ENCODE measurements around the gene NEGR1. TPM values are rescaled to one million over a fixed set of nuclear protein-coding genes. Genes with fewer than 3 reads are reported as not detected.

Gene NEGR1
- total and polyA plus RNA-seq, 2 experiments from 2014 or later, result 0.57 to 0.94 TPM

DNA sequence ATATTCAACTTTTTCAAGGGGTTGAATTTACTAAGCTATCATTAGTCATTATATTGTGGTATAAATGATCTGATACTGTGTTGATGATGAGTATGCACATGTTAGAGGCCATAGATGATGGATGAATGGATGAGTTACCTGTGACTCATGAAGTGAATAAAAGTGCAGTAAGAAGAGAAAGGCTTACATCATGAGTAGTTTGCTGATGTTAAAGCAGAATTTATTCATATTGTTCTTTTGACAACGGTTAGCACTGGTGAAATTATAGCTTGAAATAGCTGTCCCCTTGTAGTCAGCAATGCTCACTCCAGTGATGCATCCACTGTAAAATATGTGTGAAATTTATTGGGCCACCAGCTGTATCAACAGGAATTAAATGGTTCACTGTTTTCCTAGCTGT is 660.6 kb downstream of the NEGR1 start:
- H3K27me3 ChIP-seq (ENCODE audit: insufficient read depth), result no peaks in the 10 kb centered on the region
- H3K4me2 ChIP-seq, result no peak overlapping the region
- Mint-ChIP-seq H3K36me3 (ENCODE audit: low read depth) (no peaks in the 10 kb centered on the region; the same call in 2 of the 3 replicates), H3K4me3 (no peak overlapping the region), H3K4me1 (no peaks in the 10 kb centered on the region), H3K9me3 (peaks cover 8% of the 10 kb centered on the region; the same call in 2 of the 3 replicates), H3K27me3 (ENCODE audit: insufficient read depth, low read depth, poor library complexity) (no peaks in the 10 kb centered on the region), H3K27ac (no peak overlapping the region)
- H3F3A ChIP-seq (replicated peaks; ENCODE audit: low read depth), result no peaks in the 10 kb centered on the region
- H3K4me3 ChIP-seq, result no peak overlapping the region
- TF ChIP-seq STAT1 (IDR thresholded peaks at IDR 0.05; ENCODE audit: unreplicated experiment) (no peak), NANOG (IDR thresholded peaks at IDR 0.05; ENCODE audit: borderline replicate concordance) (no peak), CREB1 (CRISPR knock-in tag; IDR thresholded peaks at IDR 0.05; ENCODE audit: low read depth) (no peak), POLR2AphosphoS5 (IDR thresholded peaks at IDR 0.05; ENCODE audit: low read depth) (no peak), ZNF331 (CRISPR knock-in tag; IDR thresholded peaks at IDR 0.05; ENCODE audit: low read depth) (no peak), JUNB (IDR thresholded peaks at IDR 0.05; ENCODE audit: unreplicated experiment) (no peak), EZH2 (IDR thresholded peaks at IDR 0.05; ENCODE audit: low read depth, unreplicated experiment) (no peak), ZNF114 (CRISPR knock-in tag; IDR thresholded peaks at IDR 0.05) (no peak), EZH2phosphoT487 (IDR thresholded peaks at IDR 0.05; ENCODE audit: unreplicated experiment) (no peak)
- TF ChIP-seq, protein P1, sequence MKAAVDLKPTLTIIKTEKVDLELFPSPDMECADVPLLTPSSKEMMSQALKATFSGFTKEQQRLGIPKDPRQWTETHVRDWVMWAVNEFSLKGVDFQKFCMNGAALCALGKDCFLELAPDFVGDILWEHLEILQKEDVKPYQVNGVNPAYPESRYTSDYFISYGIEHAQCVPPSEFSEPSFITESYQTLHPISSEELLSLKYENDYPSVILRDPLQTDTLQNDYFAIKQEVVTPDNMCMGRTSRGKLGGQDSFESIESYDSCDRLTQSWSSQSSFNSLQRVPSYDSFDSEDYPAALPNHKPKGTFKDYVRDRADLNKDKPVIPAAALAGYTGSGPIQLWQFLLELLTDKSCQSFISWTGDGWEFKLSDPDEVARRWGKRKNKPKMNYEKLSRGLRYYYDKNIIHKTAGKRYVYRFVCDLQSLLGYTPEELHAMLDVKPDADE (IDR thresholded peaks at IDR 0.05), result no peak
- TF ChIP-seq, protein P2, sequence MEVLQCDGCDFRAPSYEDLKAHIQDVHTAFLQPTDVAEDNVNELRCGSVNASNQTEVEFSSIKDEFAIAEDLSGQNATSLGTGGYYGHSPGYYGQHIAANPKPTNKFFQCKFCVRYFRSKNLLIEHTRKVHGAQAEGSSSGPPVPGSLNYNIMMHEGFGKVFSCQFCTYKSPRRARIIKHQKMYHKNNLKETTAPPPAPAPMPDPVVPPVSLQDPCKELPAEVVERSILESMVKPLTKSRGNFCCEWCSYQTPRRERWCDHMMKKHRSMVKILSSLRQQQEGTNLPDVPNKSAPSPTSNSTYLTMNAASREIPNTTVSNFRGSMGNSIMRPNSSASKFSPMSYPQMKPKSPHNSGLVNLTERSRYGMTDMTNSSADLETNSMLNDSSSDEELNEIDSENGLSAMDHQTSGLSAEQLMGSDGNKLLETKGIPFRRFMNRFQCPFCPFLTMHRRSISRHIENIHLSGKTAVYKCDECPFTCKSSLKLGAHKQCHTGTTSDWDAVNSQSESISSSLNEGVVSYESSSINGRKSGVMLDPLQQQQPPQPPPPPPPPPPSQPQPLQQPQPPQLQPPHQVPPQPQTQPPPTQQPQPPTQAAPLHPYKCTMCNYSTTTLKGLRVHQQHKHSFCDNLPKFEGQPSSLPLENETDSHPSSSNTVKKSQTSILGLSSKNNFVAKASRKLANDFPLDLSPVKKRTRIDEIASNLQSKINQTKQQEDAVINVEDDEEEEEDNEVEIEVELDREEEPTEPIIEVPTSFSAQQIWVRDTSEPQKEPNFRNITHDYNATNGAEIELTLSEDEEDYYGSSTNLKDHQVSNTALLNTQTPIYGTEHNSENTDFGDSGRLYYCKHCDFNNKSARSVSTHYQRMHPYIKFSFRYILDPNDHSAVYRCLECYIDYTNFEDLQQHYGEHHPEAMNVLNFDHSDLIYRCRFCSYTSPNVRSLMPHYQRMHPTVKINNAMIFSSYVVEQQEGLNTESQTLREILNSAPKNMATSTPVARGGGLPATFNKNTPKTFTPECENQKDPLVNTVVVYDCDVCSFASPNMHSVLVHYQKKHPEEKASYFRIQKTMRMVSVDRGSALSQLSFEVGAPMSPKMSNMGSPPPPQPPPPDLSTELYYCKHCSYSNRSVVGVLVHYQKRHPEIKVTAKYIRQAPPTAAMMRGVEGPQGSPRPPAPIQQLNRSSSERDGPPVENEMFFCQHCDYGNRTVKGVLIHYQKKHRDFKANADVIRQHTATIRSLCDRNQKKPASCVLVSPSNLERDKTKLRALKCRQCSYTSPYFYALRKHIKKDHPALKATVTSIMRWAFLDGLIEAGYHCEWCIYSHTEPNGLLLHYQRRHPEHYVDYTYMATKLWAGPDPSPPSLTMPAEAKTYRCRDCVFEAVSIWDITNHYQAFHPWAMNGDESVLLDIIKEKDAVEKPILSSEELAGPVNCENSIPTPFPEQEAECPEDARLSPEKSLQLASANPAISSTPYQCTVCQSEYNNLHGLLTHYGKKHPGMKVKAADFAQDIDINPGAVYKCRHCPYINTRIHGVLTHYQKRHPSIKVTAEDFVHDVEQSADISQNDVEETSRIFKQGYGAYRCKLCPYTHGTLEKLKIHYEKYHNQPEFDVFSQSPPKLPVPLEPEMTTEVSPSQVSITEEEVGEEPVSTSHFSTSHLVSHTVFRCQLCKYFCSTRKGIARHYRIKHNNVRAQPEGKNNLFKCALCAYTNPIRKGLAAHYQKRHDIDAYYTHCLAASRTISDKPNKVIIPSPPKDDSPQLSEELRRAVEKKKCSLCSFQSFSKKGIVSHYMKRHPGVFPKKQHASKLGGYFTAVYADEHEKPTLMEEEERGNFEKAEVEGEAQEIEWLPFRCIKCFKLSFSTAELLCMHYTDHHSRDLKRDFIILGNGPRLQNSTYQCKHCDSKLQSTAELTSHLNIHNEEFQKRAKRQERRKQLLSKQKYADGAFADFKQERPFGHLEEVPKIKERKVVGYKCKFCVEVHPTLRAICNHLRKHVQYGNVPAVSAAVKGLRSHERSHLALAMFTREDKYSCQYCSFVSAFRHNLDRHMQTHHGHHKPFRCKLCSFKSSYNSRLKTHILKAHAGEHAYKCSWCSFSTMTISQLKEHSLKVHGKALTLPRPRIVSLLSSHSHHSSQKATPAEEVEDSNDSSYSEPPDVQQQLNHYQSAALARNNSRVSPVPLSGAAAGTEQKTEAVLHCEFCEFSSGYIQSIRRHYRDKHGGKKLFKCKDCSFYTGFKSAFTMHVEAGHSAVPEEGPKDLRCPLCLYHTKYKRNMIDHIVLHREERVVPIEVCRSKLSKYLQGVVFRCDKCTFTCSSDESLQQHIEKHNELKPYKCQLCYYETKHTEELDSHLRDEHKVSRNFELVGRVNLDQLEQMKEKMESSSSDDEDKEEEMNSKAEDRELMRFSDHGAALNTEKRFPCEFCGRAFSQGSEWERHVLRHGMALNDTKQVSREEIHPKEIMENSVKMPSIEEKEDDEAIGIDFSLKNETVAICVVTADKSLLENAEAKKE (CRISPR knock-in tag; IDR thresholded peaks at IDR 0.05), result no peak
- TF ChIP-seq, protein P3, sequence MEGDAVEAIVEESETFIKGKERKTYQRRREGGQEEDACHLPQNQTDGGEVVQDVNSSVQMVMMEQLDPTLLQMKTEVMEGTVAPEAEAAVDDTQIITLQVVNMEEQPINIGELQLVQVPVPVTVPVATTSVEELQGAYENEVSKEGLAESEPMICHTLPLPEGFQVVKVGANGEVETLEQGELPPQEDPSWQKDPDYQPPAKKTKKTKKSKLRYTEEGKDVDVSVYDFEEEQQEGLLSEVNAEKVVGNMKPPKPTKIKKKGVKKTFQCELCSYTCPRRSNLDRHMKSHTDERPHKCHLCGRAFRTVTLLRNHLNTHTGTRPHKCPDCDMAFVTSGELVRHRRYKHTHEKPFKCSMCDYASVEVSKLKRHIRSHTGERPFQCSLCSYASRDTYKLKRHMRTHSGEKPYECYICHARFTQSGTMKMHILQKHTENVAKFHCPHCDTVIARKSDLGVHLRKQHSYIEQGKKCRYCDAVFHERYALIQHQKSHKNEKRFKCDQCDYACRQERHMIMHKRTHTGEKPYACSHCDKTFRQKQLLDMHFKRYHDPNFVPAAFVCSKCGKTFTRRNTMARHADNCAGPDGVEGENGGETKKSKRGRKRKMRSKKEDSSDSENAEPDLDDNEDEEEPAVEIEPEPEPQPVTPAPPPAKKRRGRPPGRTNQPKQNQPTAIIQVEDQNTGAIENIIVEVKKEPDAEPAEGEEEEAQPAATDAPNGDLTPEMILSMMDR (conservative IDR thresholded peaks at IDR 0.05; ENCODE audit: low read depth in 2 of 2), result no peak
- TF ChIP-seq, protein P4, sequence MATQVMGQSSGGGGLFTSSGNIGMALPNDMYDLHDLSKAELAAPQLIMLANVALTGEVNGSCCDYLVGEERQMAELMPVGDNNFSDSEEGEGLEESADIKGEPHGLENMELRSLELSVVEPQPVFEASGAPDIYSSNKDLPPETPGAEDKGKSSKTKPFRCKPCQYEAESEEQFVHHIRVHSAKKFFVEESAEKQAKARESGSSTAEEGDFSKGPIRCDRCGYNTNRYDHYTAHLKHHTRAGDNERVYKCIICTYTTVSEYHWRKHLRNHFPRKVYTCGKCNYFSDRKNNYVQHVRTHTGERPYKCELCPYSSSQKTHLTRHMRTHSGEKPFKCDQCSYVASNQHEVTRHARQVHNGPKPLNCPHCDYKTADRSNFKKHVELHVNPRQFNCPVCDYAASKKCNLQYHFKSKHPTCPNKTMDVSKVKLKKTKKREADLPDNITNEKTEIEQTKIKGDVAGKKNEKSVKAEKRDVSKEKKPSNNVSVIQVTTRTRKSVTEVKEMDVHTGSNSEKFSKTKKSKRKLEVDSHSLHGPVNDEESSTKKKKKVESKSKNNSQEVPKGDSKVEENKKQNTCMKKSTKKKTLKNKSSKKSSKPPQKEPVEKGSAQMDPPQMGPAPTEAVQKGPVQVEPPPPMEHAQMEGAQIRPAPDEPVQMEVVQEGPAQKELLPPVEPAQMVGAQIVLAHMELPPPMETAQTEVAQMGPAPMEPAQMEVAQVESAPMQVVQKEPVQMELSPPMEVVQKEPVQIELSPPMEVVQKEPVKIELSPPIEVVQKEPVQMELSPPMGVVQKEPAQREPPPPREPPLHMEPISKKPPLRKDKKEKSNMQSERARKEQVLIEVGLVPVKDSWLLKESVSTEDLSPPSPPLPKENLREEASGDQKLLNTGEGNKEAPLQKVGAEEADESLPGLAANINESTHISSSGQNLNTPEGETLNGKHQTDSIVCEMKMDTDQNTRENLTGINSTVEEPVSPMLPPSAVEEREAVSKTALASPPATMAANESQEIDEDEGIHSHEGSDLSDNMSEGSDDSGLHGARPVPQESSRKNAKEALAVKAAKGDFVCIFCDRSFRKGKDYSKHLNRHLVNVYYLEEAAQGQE (IDR thresholded peaks at IDR 0.05; ENCODE audit: unreplicated experiment), result no peak
- DNase-seq (ENCODE audit: low spot score) (no peak), ATAC-seq (no peak)
- H4K20me1 ChIP-seq (replicated peaks; ENCODE audit: insufficient read depth), result no peaks in the 10 kb centered on the region
- no peaks in the 10 kb centered on the region for H3K36me3 ChIP-seq (ENCODE audit: insufficient read depth)
- no peaks in the 10 kb centered on the region for H3K9me2 ChIP-seq (ENCODE audit: insufficient read depth)
- no peak overlapping the region for H3K27ac ChIP-seq (ENCODE audit: low read depth)
- no peak overlapping the region for H2AFZ ChIP-seq
- H3K4me1 ChIP-seq (ENCODE audit: insufficient read depth), result no peaks in the 10 kb centered on the region
- no peaks in the 10 kb centered on the region for H3K79me2 ChIP-seq (replicated peaks; ENCODE audit: insufficient read depth)

Data from GM23338 (cell line).